ENCODE results near the gene TANGO2. TPM values are rescaled to one million over a fixed set of nuclear protein-coding genes. Genes with fewer than 3 reads are reported as not detected.

TANGO2 gene
- total RNA-seq, 1 experiment from 2014 or later: 14.6 TPM

DNA sequence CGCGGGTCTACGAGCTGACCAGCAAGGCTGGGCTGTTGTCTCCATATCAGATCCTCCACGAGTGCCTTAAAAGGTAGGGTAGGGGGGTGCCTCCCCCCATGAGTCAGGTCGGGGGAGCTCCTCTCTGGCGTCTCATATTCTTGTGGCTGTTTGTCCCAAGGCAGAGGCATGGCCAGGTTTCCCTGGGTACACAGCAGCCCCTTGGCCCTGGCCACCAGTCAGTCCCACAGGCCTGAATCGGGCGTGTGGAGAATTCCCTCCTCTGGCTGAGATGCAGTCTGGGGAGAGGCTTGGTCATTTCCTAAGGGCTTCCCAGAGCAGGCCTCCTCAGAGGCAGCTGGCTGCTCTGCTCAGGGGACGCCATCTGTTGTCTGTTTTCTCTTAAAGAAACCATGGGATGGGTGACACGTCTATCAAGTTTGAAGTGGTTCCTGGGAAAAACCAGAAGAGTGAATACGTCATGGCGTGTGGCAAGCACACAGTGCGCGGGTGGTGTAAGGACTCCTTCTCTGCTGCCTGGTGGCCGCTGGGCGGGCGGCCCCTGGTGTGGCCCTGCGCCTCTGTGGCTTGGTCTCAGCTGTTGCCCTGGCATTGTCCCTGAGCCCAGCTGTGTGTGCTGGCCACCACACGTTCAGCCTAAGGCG lies 85.4 kb downstream of the TANGO2 start:
- no peak overlapping the region for H2BK5ac ChIP-seq (ENCODE audit: insufficient read length, low read length)
- Mint-ChIP-seq H3K27ac (no peak overlapping the region), H3K36me3 (ENCODE audit: insufficient read depth in 1 of 3, low read depth in 3 of 3) (peaks cover 30 to 92% (median 81%) of the 10 kb centered on the region in 3 experiments; a peak in 6 of 7 replicates), H3K27me3 (ENCODE audit: low read depth) (no peaks in the 10 kb centered on the region; the same call in 1 of the 2 replicates), H3K4me1 (no peaks in the 10 kb centered on the region; a peak in 2 of 4 replicates), H3K4me3 (no peak overlapping the region), H3K9me3 (no peaks in the 10 kb centered on the region)
- H4K5ac ChIP-seq (ENCODE audit: insufficient read length, low read depth, low read length): no peak overlapping the region
- H3T11ph ChIP-seq (ENCODE audit: low read length): no peak overlapping the region
- no peak for DNase-seq
- WGBS (ENCODE audit: extremely low coverage, insufficient read length, low lambda C conversion rate): no CpG with 5 or more reads among the region's 20 CpGs
- H3K4me2 ChIP-seq (ENCODE audit: insufficient read depth, insufficient read length, low read length): no peak overlapping the region
- TF ChIP-seq, protein P1, sequence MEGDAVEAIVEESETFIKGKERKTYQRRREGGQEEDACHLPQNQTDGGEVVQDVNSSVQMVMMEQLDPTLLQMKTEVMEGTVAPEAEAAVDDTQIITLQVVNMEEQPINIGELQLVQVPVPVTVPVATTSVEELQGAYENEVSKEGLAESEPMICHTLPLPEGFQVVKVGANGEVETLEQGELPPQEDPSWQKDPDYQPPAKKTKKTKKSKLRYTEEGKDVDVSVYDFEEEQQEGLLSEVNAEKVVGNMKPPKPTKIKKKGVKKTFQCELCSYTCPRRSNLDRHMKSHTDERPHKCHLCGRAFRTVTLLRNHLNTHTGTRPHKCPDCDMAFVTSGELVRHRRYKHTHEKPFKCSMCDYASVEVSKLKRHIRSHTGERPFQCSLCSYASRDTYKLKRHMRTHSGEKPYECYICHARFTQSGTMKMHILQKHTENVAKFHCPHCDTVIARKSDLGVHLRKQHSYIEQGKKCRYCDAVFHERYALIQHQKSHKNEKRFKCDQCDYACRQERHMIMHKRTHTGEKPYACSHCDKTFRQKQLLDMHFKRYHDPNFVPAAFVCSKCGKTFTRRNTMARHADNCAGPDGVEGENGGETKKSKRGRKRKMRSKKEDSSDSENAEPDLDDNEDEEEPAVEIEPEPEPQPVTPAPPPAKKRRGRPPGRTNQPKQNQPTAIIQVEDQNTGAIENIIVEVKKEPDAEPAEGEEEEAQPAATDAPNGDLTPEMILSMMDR (conservative IDR thresholded peaks at IDR 0.05): no peak
- no peaks in the 10 kb centered on the region for H3K9me3 ChIP-seq (ENCODE audit: control insufficient read depth, low read depth, low read length)
- H3K4me1 ChIP-seq (ENCODE audit: insufficient read depth, low read length): no peaks in the 10 kb centered on the region
- H3K14ac ChIP-seq (ENCODE audit: insufficient read depth, low read length): no peak overlapping the region; the same call in 1 of the 2 replicates
- H3K4ac ChIP-seq (ENCODE audit: low read depth, low read length): no peak overlapping the region
- H2BK12ac ChIP-seq (ENCODE audit: insufficient read length, low read depth, low read length): no peak overlapping the region
- H2BK15ac ChIP-seq (ENCODE audit: low read depth, low read length): no peak overlapping the region
- H4K8ac ChIP-seq (replicated peaks; ENCODE audit: insufficient read length, low read depth, low read length): no peak overlapping the region
- H3K27ac ChIP-seq (ENCODE audit: insufficient read length, low read depth, low read length): no peak overlapping the region
- no peak overlapping the region for H2AK5ac ChIP-seq (ENCODE audit: insufficient read length, low read length)
- no peak overlapping the region for H2AFZ ChIP-seq (ENCODE audit: low read length)
- no peaks in the 10 kb centered on the region; the same call in 1 of the 2 replicates for H3K27me3 ChIP-seq (ENCODE audit: insufficient read depth, low read length)
- H3K23me2 ChIP-seq (ENCODE audit: insufficient read length, low read depth, low read length, poor library complexity, severe bottlenecking): no peaks in the 10 kb centered on the region
- H4K91ac ChIP-seq (ENCODE audit: insufficient read length, low read depth, low read length): no peak overlapping the region
- no peak overlapping the region for H3K56ac ChIP-seq (ENCODE audit: insufficient read length, low read depth, low read length)
- no peak overlapping the region for H2BK20ac ChIP-seq (ENCODE audit: low read depth, low read length, poor library complexity, severe bottlenecking)
- H3K18ac ChIP-seq (ENCODE audit: insufficient read length, low read depth, low read length): no peak overlapping the region
- H3K9ac ChIP-seq (ENCODE audit: extremely low read depth, insufficient read length, low read length): no peak overlapping the region
- H2BK120ac ChIP-seq (ENCODE audit: low read depth, low read length, poor library complexity, severe bottlenecking): no peak overlapping the region
- H4K20me1 ChIP-seq (ENCODE audit: control insufficient read depth, insufficient read depth, insufficient read length): no peaks in the 10 kb centered on the region
- H3K79me1 ChIP-seq (ENCODE audit: insufficient read depth, low read depth, low read length, poor library complexity, severe bottlenecking): no peaks in the 10 kb centered on the region
- no peak overlapping the region for H3K23ac ChIP-seq (ENCODE audit: insufficient read length, low read depth, low read length)
- H3K79me2 ChIP-seq (ENCODE audit: insufficient read depth, low read length): 0 out of 2 replicates have a peak, but pooled peaks cover 2% of the 10 kb centered on the region
